Stimulated activated CD8-positive, alpha-beta memory T cell treated with anti-CD3 and anti-CD28 coated beads, Interleukin-7, amount 100 ng/mL, for 4 hours (primary cell): ENCODE data around the gene GH1.

ENCODE experiments used
- DNase-seq, 2 donors: peaks; one replicate each; pipeline ENCODE4 v3.0.0-alpha.2; 2020; ENCODE audit warnings: low read depth in 2 of 2

The GH1 gene

DNA sequence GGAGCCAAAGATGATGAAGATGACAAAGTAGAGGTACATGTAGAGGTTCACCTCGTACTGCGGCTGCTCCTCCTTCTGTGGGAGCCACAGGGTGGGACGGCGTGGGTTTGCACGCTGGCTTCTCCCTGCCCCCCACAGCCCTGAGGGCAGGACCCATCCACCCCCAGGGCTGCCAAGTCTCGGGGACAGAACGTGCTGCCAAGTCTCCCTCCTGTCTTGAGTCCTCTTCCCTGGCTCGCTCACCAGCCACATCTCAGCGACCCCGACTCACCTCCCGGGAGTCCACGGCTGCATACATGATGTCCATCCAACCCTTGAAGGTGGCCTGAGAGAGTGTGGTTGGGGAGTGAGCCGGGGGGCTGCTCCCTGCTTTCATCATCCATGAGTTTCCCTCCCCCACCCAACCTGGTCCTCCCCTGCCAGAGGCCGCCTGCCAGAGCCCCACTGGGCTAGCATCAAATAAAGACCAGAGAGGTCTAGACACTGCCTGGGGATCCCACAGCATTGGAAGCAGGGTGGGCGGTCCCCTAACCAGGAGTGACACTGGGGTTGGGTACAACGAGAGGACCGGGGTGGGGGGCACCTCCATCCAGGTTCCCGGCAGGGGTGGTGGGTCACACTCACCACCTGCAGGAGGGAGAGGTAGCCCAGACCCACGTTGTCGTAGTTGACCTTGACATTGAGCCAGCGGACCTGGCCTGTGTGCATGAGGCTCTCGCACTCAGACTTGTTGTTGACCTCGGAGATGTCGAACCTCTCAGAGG is 26.3 kb upstream of the GH1 start:
- no peak for DNase-seq

DNA sequence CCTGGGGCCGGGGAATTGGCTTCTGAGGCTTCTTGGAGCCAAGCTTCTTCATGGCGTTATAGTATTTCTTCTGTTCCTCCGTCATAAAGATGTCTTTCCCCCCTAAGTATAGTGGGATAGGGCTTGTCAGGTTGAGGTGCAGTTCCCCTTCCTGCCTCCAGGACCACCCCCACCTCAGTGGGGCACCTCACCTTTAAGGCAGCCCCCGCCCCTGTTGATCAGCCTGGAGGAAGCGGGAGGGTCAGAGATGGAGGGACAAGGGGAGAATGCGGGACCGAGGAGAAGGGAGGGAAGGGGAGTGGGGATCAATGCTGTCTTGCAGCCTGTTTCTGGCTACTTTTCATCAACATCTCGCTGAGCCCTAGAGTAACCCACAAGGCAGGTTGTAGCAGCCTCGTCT is 25.1 kb upstream of the GH1 start:
- no peak for DNase-seq

DNA sequence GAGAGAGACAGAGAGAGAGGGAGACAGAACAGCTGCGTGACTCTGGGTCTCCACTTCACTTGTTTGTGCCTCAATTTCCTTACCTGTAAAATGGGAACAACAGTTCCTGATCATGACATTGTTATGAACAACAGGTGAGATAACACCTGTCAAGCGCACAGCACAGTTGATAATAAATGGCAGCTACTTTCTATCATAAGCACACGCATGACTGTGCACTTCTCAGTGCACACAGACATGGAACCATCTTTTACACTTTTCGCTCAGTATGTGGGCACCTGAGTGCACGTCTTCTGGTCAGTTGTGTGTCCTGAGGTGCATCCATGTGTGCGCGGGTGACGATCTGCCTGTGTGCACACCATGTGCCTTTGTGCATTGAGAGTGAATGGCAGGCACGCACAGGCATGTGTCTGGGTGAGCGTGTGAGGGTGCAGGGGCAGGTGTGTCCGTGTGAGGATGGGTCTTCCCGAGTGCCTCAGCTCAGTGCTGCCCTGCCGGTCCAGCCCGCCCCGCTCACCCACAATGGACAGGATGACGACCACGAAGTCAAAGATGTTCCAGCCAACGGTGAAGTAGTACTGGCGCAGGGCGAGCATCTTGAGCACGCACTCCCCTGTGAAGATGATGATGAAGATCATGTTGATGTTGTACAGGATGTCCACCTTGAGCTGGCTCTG is 23.8 kb upstream of the GH1 start:
- DNase-seq: no peak

DNA sequence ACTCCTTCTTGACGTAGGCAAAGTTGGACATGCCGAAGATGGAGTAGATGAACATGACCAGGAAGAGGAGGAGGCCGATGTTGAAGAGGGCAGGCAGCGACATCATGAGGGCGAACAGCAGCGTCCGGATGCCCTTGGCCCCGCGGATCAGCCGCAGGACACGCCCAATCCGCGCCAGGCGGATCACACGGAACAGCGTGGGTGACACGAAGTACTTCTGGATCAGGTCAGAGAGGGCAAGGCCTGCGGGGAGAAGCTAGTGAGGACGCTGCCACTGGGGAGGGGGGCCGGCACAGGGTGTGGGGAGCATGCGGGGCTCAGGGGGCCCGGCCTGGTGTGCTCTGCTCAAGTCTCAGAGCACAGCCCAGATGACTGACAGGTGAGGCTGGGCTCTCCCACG is 23.1 kb upstream of the GH1 start:
- DNase-seq: no peak

DNA sequence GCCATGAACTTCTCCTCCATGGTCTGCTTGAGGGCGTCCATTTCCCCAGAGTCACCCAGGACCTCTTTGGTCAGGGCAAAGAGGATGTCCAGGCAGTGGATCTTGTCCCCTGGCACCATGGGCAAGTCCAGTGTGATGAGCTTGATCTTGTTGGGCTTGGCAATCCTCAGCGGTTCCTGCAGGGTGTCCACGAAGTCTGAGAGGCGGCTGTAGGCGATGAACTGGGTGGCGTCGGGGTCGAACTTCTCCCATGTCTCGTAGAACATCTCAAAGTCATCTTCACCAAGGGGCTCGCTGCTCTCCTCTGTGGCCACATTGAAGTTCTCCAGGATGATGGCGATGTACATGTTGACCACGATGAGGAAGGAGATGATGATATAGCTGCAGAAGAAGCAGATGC is 22.5 kb upstream of the GH1 start:
- DNase-seq: no peak

DNA sequence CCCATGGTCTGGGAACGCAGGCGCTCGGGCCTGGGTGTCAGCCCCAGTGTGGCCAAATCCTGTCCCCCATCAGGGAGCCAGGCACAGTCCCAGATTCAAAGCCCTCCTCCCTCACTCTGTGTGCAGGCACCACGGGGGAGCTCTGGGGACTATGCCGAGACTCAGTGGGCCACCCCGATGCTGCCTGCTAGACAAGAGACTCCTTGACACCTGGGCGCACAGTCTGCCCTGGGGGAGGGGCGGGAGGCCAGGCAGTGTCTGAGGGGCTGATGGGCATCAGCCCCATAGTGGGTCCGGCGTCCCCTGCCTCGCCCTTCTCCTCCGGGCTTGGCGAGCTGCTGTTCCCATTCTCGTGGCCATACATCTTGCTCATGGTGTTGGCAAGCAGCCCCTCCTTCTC is 21.9 kb upstream of the GH1 start:
- DNase-seq: no peak

DNA sequence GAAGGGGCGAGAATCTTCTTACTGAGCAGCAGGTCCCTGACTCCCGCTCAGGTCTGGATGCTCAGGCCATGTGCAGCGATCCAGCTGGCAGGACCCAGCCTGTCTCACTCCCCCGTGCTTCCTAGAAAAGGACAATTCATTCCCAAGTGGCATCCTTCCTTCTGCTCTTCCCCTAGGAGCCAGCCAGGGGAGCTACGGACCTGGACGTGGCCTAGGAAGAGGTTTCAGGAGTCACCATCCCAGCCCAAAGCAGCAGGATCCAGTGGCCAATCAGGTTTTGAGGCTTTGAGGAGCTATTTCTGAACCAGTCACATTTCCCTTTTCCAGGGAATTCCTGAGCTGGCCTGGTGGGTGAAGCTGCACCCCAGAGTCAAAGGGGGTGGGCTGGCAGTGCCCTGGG is 21.2 kb upstream of the GH1 start:
- no peak for DNase-seq

DNA sequence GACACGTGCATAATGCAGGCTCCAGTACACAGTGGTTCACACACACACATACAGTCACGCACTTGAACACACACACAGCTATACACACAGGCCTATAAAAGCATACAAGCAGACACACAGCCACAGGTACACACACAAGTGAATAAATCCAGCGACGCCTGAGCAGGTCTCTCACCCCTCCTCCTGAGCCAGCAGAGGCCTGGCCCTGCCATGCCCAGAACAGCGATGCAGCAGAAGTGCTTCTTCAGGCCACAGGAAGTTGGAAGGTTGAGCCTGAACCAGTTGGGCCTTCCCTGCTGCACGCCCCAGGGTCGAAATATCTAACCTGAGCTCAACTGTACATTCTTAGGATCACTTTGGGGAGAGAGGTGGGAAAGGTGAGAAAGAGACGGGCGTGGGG is 20.8 kb upstream of the GH1 start:
- DNase-seq: no peak

DNA sequence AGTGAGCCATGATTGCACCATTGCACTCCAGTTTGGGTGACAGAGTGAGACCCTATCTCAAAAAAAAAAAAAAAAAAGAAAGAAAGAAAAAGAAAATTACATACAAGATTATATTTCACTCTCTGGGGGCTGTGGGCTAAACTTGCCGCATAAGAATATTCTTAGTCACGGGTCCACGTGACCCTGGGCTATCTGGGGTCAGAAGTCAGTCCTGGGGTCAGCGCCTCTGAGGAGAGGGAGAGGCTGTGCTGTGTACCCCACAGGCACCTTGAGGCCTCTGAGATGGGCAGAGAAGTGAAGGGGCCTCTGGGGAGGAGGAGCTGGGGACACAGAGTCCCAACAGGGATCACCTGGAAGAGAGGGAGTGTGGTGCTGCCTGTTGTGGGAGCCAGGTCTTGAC is 19.3 kb upstream of the GH1 start:
- no peak for DNase-seq

DNA sequence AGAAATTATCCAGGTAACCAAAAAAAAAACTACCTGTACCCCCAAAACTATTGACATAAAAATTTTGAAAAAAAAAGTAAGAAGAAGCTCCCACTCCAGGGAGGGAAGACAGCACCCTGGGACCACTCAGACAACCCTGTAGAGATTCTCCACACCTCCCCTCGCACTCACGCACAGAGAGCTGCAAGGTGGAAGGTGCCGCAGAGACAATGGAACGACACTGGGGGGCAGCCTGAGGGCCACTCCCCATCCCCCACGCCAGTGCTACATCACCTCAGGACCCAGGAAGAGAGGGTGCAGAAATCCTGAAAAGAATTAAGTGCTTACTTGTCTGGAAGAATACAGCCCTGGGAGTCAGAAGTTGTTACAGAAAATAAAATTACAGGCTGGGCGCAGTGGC is 18.7 kb upstream of the GH1 start:
- no peak for DNase-seq

DNA sequence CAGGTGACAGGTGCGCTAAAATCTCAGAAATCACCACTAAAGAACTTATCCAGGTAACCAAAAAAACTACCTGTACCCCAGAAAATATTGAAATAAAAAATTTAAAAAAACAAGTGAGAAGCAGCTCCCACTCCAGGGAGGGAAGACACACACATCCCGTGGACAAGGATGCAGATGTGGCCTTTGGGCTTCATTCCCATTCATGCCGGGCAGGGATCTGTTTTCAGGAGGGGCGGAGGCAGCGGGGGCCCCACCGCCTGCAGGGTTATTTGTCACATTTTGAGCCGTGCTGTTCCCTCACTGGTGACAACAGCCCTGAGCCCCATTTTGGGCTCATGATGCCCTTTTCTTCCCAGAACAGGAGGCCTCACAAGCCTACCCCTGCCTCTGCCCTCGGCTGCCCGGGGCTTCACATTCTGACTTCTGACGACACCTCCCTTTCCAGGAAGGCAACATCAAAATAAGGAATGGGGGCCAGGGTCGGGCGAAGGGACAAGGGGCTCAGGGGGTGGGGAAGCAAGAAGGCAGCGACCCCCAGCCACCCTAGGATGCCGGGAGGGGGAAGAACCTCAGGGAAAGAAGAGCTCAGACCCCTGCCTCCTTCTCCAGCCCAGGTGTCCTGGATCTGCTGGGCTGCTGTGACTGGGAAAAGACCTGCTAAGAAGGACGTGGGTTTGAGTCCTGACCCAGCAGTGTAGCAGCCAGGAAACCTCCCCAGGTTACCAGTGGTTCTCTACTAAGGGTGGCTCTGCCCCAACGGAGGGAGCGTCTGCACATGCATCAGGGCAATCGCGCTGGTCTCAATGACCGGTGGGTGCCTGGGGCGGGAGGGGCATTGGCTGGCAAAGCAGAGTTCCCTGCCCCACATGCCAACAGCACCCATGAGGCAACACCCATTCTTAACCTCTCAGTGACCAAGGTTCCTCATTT is 15.8 kb upstream of the GH1 start:
- DNase-seq: no peak

DNA sequence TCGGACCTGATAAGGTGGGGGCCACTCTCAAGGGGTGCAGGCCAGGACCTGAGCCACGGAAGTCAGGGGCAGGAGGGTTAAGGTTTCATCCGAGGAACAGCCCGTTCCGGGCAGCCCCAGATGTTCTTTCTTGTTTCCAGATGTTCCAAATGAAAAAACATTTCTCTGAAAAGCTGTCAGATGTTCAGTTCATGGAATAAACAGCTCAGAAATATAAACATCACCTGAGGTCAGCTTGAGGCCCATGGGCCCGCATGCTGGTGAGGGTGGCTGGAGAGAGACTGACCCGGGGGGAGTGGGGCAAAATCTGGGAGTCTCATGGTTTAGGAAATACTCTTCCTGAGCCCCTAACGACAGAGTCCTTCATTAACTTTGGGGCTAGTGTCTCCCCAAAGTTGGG is 15.0 kb upstream of the GH1 start:
- no peak for DNase-seq

DNA sequence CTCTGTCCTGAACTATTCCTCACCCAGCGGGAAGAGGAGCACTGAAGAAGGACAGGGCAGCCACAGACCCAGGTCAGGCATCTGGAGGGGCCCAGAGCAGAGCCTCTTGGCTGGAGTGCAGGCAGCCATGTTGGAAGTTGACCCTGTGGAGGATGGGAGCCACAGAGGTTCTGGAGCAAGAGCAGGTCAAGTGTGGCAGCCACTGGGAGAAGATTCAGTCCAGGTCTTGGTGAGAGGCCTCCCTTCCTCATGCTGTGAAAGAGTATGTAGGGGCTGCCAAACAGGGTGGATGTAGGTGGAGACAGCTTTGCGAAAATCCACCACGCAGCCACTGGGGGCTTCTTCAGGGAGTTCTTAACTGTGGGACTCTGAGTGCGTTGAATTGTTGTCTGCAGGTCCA is 14.1 kb upstream of the GH1 start:
- DNase-seq: no peak

DNA sequence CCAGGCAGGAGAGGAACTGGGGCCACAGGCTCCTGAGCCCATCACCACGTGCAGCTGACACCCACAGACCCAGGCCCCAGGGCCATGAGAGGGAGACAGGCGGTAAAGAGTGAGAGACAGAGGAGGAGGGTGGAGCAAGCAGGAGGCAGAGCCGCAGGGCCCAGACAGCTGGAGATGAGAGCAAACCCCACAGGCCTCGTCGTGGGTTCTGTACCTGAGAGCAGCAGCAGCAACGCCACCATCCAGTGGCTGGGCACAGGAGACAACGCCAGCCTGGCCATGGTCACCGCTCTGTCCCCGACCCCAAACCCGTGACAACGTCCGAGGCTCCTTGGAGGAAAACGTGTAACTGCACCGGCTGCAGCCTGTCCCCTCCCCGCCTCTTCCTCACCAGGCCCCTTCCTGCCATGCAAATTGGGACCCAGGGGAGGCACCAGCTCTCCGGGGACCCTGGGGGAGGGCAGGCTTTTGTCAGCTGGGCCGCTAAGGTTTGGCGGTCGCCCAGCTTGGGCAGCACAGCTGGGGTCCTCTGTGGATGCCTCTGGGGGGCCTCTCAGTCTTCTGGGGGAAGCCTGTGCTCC is 13.4 kb upstream of the GH1 start, which contains the start of gene CD79B:
Gene CD79B (minus strand): TSS at position 351 of the 581 bp plus-strand sequence. CDS start 70 bp downstream, at position 281.
- no peak for DNase-seq

DNA sequence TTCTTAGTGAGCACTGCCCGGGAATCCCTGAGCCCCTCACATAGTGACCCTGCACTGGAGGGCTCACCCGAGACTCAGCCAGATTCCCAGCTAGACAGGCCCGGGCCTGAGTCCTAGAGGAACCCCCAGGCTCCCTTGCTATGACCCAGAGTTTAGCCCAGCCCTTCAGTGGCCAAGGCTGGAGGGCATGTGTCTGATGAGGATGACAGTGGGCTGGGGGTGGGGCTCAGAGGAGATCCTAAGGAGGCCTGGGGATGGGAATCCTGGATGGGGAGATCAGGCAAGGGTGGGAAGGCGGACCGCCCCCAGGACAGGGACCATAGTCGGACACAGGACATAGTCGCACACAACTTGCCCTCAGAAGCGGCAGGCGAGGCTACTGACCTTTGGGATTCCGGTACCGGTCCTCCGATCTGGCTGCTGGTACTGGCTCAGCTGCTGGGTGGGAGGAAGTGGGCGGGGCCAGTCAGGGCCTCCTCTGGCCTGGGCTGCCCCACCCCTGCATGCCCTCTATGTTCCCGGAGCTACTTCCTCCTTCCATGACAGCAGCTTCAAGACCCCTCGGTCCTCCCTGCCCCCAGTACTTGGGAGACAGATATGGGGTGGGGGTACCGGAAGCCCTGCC is 12.4 kb upstream of the GH1 start:
- DNase-seq: peak; percentile 19 to 52

DNA sequence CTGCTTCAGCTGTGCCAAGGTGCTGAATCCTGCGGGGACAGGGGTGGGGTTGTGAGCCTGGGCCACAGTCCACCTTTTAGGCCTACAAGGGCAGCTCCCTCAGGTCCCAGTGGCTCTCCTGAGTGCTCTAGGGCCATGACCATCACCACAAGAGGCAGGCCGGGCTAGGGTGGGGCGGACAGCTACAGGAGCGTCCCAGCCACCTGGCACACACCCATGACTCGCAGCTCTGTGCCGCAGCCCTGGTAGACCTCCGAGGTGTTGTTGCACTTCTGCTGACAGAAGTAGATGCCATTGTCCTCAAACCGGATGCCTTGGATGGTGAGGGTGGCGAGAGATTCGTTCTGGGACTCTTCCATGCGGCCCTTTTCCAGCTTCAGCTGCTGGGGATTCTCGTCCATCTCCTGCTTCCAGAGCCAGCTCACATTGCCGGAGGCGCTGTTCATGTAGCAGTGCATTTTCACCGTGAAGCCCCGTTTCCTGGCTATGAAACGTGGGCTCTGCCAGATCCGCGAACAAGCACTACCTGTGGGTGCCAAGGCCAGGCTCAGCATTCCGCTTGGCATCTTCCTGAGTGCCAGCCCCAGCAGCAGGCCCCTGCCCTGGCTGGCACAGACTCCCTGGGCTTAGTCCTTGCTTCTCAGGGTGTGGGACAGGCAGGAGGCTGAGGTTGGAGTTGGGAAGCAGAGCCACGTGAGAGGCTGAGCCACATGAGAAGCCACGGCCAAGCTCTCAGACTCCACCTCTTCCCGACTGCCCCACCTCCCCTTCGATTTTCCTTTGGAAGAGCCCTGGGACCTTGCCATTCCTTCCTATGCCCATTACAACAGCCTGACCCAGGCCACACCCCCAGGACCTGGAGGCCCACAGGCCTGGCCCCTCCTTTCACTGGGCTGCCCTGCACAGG is 11.5 kb upstream of the GH1 start:
- no peak for DNase-seq

DNA sequence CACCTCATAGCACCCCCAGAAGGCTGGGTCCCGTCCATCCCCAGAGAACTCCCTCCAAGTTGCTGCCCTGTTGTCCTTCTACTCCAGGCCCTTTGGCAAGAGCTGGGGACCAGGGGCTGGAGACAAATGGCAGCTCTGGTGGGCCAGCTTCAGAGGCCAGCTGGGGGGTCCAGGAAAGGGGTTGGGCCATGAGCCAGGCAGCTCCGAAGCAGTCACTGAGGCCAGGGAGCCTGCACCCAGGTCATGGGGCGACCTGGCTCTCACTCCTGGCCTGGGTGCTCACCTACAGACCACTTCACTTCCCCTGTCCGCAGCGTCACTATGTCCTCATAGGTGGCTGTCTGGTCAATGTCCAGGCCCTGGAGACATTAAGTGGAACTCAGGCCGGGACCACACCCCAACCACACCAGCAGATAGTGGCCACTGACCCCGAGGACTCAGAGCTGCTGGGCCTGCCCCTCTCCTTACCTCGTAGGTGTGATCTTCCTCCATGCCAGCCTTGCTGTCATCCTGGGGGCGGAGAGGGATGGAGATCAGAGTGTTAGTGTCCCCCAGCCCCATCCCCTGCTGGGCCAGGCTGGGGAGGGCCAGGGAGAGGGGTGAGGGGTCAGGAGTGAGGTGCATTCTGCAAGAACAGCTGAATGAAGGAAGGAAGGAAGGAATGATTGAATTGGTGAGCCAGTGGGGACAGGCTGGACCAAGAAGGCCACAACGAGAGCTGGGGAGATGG is 10.5 kb upstream of the GH1 start:
- no peak for DNase-seq

DNA sequence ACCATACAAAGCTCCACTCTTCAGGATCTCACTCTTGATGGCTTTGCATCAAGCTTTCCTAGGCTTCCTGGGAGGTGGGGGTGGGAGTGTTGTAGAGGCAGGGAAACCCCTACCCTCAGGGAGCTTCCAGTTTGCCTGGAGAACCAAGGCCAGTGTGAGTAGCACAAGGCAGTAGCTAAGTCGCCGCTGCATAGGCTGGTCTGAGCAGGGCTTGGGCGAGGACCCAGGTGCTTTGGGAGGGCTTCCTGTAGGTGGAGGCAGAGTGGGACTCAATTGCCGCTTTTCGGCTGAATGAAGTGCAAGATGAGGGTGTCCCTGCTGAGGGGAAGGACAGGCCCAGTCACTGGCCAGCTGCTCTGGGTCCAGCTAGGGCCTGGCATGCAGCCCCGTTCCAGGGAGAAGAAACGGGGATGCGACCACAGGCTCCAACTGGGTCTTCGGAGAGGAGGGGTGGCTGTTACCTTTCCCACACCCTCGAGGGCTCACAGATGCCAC is 9.6 kb upstream of the GH1 start:
- no peak for DNase-seq

DNA sequence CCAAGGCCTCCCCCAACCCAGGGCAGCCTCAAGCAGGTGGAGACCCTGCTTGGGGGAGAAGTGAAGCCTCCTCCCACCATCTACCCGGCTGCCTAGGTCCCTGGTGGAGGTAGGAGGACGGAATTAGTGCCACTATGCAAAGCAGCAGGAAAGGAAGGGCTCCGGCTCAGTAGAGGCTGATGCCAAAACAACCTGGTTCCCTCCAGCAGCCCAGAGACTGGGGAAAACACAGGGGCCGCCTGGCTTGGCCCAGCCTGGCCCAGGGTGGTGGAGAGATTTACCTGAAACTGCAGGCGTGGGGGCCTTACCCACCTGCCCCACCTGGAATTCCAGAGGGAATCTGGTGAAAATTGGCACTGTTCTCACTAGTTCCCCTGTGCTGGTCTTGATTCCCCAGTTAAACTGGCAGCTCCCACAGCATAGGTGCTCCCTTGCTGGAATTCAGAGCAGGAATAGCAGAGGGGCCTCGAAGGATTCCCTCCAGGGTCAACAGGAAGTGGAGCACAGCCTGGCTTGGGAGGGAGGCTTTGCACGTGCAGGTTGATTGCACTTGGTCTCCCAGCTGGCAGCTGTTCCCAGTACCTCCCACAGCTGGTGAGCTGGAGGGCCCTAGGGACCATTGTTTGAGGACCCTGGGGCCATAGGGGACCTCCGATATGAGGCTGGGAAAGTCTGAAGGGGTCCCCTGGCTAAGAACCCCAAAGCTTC is 9.0 kb upstream of the GH1 start:
- DNase-seq: no peak
